Left lung (tissue), 10 donors: Measurements from ENCODE around the gene TMX4. TPM values are rescaled to one million over a fixed set of nuclear protein-coding genes. Genes with fewer than 3 reads are reported as not detected.

Experiments
- ATAC-seq: fragments of 200-7000 bp; cut with Tn5 transposase; one replicate; pipeline ENCODE4 v1.9.1; 2020; ENCODE audit warnings: moderate library complexity
- DNase-seq, 4 donors: peaks; one replicate each; pipeline ENCODE4 v3.0.0-alpha.2; 2013 to 2020
- H3K27ac ChIP-seq, 2 donors: fragments of 200-600 bp; sonication (generic) in 1 of 2; one replicate each; pipeline versions ENCODE4 v1.5.0 to v1.8.0; 2020 to 2021
- H3K27me3 ChIP-seq, 2 donors: fragments of 200-600 bp; sonication (generic) in 1 of 2; one replicate each; pipeline versions ENCODE4 v1.5.0 to v1.8.0; 2020 to 2021
- H3K36me3 ChIP-seq, 2 donors: fragments of 200-600 bp; sonication (generic) in 1 of 2; one replicate each; pipeline versions ENCODE4 v1.5.0 to v1.8.0; 2020 to 2021
- H3K4me1 ChIP-seq, 2 donors: fragments of 200-600 bp; one replicate each; pipeline ENCODE4 v1.8.0; 2021
- H3K4me3 ChIP-seq, 2 donors: fragments of 200-600 bp; sonication (generic) in 1 of 2; one replicate each; pipeline versions ENCODE4 v1.5.0 to v1.8.0; 2020 to 2021; ENCODE audit warnings: mild to moderate bottlenecking in 1 of 2
- H3K9me3 ChIP-seq, 2 donors: fragments of 200-600 bp; sonication (generic) in 1 of 2; one replicate each; pipeline versions ENCODE4 v1.5.0 to v1.8.0; 2020 to 2021
- CTCF ChIP-seq, 2 donors: fragments of 200-600 bp; sonication (generic) in 1 of 2; IDR thresholded peaks; one replicate each; pipeline versions ENCODE4 v1.5.0 to v1.8.0; 2021; ENCODE audit warnings: antibody characterized with exemption in 2 of 2
- intact Hi-C, 2 donors: fragments of 100-400 bp; cut with DNase I; formaldehyde crosslinking; loops; one replicate each; pipeline versions ENCODE4 v1.11.2 to v1.14.2; 2022
- polyA plus RNA-seq, 6 donors: library from polyadenylated mRNA; unstranded; fragments of 120-200 nt; gene quantifications; one replicate each; pipeline ENCODE4 v1.2.1, GENCODE V29; 2013; ENCODE audit not compliant: insufficient read length in 6 of 6
- total RNA-seq, 2 donors: library from RNA; stranded (reverse); fragmentation: NEBNext Ultra II Directional; extraction: Animal tissue kit (Norgen Biotek cat#: 25700); gene quantifications; one replicate each; pipeline ENCODE4 v1.2.1, GENCODE V29; 2021
- donor health status: DM: no; HTN: yes; CAD: no.
- donor health status: DM: no; HTN: no; CAD: no.

Gene TMX4
- total and polyA plus RNA-seq, 8 donors, result 21.2 to 45.2 (median 25.6) TPM

GRCh38 chr20:7939663-7940062 is 79.9 kb downstream of the TMX4 start:
- Histone ChIP-seq H3K27ac (no peak overlapping the region), H3K36me3 (no peaks in the 10 kb centered on the region), H3K4me3 (no peak overlapping the region), H3K9me3 (no peaks in the 10 kb centered on the region), H3K4me1 (no peaks in the 10 kb centered on the region), H3K27me3 (no peaks in the 10 kb centered on the region)
- intact Hi-C loops, result no loop called here
- ATAC-seq (no peak), DNase-seq (no peak)
- no peak for TF ChIP-seq CTCF (IDR thresholded peaks at IDR 0.05)

GRCh38 chr20:7938058-7938457 is 81.5 kb downstream of the TMX4 start:
- no peak overlapping the region for H3K27ac ChIP-seq
- no peak for ATAC-seq
- H3K36me3 ChIP-seq, result no peaks in the 10 kb centered on the region
- no peak for TF ChIP-seq CTCF (IDR thresholded peaks at IDR 0.05)
- no peak overlapping the region for H3K4me3 ChIP-seq
- no peaks in the 10 kb centered on the region for H3K4me1 ChIP-seq
- no peaks in the 10 kb centered on the region for H3K27me3 ChIP-seq
- no peak for DNase-seq
- H3K9me3 ChIP-seq, result no peaks in the 10 kb centered on the region
- intact Hi-C loops, result no loop called here

- Histone ChIP-seq H3K27me3 (no peaks in the 10 kb centered on the region), H3K27ac (no peak overlapping the region), H3K4me1 (no peaks in the 10 kb centered on the region), H3K4me3 (no peak overlapping the region), H3K9me3 (no peaks in the 10 kb centered on the region), H3K36me3 (no peaks in the 10 kb centered on the region)
- intact Hi-C loops, result no loop called here
- DNase-seq, result no peak
- no peak for TF ChIP-seq CTCF (IDR thresholded peaks at IDR 0.05)
- no peak for ATAC-seq
Measured at GRCh38 chr20:7937328-7937727, 82.2 kb downstream of the TMX4 start.

GRCh38 chr20:7935027-7935551 is 84.5 kb downstream of the TMX4 start:
- H3K27me3 ChIP-seq, result no peaks in the 10 kb centered on the region
- H3K27ac ChIP-seq, result no peak overlapping the region
- no peaks in the 10 kb centered on the region for H3K36me3 ChIP-seq
- no peak for TF ChIP-seq CTCF (IDR thresholded peaks at IDR 0.05)
- H3K4me1 ChIP-seq, result no peaks in the 10 kb centered on the region
- H3K9me3 ChIP-seq, result no peaks in the 10 kb centered on the region
- no peak for ATAC-seq
- intact Hi-C loops, result no loop called here
- DNase-seq, result no peak
- H3K4me3 ChIP-seq, result no peak overlapping the region

- H3K27ac ChIP-seq, result no peak overlapping the region
- no peaks in the 10 kb centered on the region for H3K36me3 ChIP-seq
- H3K4me3 ChIP-seq, result no peak overlapping the region
- H3K9me3 ChIP-seq, result no peaks in the 10 kb centered on the region
- ATAC-seq, result no peak
- no peaks in the 10 kb centered on the region for H3K27me3 ChIP-seq
- no peak for DNase-seq
- no peak for TF ChIP-seq CTCF (IDR thresholded peaks at IDR 0.05)
- H3K4me1 ChIP-seq, result no peaks in the 10 kb centered on the region
- intact Hi-C loops, result no loop called here
Measured at GRCh38 chr20:7933346-7933745, 86.2 kb downstream of the TMX4 start.
